GM12875 (cell line): ENCODE measurements around the gene CCDC154.
"Not testable (repeated sequence)": the region's sequence is repeated elsewhere in the genome, so short reads cannot be mapped to it uniquely, and the experiment has no call there.

Experiments
- H3K4me3 ChIP-seq: one replicate; pipeline ENCODE4 v1.5.1; 2011; ENCODE audit warnings: low read depth, low read length, control low read depth
- CTCF ChIP-seq: IDR thresholded peaks from 2 replicates; pipeline ENCODE4 v1.5.1; 2011; ENCODE audit warnings: low read depth, mild to moderate bottlenecking, control low read depth, inconsistent platforms, low read length, moderate library complexity, borderline replicate concordance; ENCODE audit not compliant: insufficient read depth

The CCDC154 gene

GRCh38 chr16:1446296-1447080 is 2.1 kb upstream of the CCDC154 start:
- no peak for TF ChIP-seq CTCF
- H3K4me3 ChIP-seq, result no peak overlapping the region

GRCh38 chr16:1445518-1446203 is 1.3 kb upstream of the CCDC154 start:
- no peak for TF ChIP-seq CTCF
- no peak overlapping the region for H3K4me3 ChIP-seq

- TF ChIP-seq CTCF, result no peak
- no peak overlapping the region for H3K4me3 ChIP-seq
Measured at GRCh38 chr16:1444730-1445517, 568 bp upstream of the CCDC154 start.

- H3K4me3 ChIP-seq, result no peak overlapping the region
- TF ChIP-seq CTCF, result no peak
Measured at GRCh38 chr16:1443403-1443973, 868 bp downstream of the CCDC154 start.

GRCh38 chr16:1442697-1443096 is 1.7 kb downstream of the CCDC154 start:
- TF ChIP-seq CTCF, result no peak

GRCh38 chr16:1441391-1441829 is 2.9 kb downstream of the CCDC154 start:
- H3K4me3 ChIP-seq, result no peak overlapping the region
- TF ChIP-seq CTCF, result no peak

More at GRCh38 chr16:1442697-1443096, 1.7 kb downstream of the CCDC154 start:
- no peak overlapping the region for H3K4me3 ChIP-seq

GRCh38 chr16:1439699-1440074 is 4.7 kb downstream of the CCDC154 start:
- not testable (repeated sequence) for H3K4me3 ChIP-seq
